GM15510 (cell line): Measurements from ENCODE around the gene TUBB4B.
A peak's percentile ranks its signal among the peaks of the same experiment; 100 is the strongest.

ENCODE experiments used
- POLR2A ChIP-seq: IDR thresholded peaks from 3 replicates; pipeline ENCODE4 v1.6.1; 2011; ENCODE audit warnings: borderline replicate concordance; ENCODE audit not compliant: insufficient read length; ENCODE audit errors: extremely low read depth

The TUBB4B gene

DNA sequence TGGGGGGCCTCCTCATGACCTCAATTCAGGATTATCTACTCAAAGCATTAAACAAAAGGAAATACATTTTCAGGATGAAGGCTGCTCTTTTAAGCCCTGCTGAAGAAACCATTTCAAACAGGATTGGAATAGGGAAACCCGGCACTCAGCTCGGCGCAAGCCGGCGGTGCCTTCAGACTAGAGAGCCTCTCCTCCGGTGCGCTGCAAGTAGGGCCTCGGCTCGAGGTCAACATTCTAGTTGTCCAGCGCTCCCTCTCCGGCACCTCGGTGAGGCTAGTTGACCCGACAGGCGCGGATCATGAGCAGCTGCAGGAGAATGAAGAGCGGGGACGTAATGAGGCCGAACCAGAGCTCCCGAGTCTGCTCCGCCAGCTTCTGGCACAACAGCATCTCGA is 36.4 kb upstream of the TUBB4B start:
- no peak for TF ChIP-seq POLR2A

DNA sequence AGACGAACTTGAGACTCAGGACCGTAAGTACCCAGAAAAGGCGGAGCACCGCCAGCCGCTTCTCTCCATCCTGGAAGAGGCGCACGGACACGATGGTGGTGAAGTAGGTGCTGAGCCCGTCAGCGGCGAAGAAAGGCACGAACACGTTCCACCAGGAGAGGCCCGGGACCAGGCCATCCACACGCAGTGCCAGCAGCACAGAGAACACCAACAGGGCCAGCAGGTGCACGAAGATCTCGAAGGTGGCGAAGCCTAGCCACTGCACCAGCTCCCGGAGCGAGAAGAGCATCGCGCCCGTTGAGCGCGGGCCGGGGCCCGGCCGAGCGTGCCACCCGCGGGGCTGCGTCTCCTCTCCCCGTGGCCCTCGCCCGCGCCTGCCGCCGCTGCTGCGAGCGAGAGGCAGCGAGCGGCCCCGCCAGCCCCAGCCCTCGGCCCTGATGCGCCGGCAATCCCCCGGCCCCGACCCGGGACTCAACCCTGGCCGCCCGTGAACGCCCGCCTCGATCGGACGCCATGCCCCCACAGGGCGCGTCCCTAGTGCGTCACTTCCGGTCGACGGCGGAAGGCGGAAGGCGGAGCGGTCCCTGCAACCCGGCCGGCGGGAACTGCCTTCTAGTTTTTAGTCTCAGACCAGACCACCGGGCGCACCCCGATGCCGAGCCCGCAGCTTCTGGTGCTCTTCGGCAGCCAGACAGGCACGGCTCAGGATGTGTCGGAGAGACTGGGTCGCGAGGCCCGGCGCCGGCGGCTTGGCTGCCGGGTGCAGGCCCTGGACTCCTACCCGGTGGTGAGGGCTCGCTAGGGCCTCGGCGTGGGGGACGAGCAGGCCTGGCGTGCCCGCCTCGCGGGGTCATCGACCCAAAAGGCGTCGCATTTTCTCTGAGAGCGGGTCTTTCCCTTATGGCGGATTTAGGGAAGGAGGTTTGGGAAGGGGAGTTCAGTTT is 35.7 kb upstream of the TUBB4B start, which contains the start of the genes NDOR1 and TMEM203:
Gene NDOR1, plus strand, starts transcription at position 575 of the 944 bp plus-strand sequence. Its CDS starts 78 bp downstream, at position 653.
Gene TMEM203, minus strand, starts transcription at position 523 of the 944 bp plus-strand sequence. Its CDS starts 234 bp downstream, at position 289.
- TF ChIP-seq POLR2A: peak; percentile 88

DNA sequence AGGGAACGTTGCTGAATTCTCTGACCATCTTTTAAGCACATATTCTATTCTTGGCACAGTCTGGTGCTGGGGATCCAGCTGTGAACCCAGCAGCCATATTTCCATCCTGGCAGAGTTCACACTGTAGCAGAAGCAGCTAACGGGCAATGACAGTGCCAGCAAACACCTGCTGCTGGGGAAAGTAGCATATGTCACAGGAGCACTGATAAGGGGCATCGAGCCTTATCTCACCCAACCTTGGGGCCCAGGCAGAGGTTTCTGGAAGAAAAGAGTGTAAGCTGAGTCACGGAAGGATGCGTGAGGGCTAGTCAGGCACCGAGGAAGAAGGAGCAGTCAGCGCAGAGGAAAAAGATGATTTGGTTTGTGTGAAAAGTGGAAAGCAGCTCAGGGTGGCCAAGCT is 34.5 kb upstream of the TUBB4B start:
- TF ChIP-seq POLR2A: no peak

DNA sequence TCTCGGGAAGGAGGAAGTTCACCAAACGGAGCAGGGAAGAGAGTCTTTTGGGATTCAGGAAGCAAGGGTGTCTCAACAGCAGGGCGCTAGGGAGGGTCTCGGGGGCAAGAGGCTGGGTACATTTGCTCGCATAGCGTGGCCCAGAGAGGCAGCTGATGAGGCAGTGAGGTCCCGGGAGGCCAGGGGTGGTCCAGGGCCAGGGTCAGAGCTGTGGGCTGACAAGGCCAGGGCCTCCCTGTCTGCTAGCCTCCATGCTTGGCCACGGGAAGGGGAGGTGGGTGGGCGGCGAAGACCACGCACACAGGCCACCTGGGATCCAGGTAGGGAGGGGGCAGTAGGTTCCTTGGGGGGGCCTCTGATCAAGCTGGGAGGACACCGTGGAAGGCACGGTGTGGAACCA is 29.6 kb upstream of the TUBB4B start:
- no peak for TF ChIP-seq POLR2A

DNA sequence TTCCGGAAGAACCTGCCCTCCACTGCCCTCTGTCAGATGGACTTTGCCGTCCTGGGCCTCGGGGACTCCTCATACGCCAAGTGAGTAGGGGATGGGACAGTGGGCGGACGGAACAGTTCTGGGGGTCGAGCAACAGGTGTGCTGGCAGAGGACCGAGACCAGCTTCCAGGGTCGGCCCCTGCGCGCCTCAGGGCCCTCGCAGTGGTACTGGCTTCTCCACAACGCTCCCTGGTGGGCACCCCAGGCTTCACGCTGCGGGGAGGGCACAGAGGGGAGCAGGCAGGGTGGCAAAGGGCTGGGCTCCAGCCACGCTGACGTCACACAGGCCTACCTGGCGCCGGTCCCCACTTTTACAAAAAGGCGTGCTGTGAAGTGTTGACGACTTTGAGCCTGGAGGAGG is 28.6 kb upstream of the TUBB4B start:
- TF ChIP-seq POLR2A: no peak

DNA sequence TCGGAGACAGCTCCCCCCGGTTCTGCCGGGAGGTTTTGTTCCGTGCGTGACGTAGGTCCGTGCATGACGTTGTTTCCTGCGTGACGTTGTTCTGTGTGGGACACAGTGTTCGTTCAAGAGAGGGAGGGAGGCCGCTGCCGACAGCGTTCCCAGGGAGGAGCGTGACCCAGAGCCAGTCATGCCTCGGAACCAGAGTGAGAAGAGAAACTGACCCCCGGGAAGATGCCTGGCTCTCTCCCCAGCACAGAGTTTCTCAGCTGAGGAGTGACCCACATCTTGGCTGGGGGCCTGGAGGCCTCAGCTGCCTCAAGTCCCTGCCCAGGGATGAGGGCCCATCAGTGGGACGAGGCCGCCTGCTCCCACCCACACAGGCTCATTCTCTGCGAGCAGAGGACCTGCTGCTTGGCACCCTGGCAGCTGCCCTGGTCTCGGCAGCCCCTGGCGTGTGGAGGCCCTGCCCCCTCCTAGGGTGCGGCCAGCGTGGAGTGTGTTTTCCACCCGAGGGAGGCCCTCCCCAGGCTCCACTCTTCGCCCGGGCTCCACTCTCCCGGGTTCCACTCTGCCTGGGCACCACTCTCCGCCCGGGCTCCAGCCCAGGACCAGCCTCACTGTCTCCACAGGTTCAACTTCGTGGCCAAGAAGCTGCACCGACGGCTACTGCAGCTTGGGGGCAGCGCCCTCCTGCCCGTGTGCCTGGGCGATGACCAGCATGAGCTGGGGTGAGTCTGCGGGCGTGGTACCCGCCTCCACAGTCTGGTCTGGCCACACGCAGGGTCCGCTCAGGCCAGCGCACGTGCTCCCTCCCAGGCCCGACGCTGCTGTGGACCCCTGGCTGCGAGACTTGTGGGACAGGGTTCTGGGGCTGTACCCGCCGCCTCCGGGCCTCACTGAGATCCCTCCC is 27.7 kb upstream of the TUBB4B start:
- no peak for TF ChIP-seq POLR2A

DNA sequence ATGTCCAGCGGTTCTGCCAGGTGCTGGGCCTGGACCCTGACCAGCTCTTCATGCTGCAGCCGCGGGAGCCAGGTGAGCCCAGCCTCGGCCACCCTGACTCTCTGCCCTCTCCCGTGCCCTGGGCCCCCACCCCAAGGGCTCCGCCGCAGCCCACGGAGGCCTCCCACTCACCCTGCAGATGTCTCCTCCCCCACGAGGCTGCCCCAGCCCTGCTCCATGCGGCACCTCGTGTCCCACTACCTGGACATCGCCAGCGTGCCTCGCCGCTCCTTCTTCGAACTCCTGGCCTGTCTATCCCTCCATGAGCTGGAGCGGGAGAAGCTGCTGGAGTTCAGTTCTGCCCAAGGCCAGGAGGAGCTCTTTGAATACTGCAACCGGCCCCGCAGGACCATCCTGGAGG is 26.5 kb upstream of the TUBB4B start:
- TF ChIP-seq POLR2A: no peak

DNA sequence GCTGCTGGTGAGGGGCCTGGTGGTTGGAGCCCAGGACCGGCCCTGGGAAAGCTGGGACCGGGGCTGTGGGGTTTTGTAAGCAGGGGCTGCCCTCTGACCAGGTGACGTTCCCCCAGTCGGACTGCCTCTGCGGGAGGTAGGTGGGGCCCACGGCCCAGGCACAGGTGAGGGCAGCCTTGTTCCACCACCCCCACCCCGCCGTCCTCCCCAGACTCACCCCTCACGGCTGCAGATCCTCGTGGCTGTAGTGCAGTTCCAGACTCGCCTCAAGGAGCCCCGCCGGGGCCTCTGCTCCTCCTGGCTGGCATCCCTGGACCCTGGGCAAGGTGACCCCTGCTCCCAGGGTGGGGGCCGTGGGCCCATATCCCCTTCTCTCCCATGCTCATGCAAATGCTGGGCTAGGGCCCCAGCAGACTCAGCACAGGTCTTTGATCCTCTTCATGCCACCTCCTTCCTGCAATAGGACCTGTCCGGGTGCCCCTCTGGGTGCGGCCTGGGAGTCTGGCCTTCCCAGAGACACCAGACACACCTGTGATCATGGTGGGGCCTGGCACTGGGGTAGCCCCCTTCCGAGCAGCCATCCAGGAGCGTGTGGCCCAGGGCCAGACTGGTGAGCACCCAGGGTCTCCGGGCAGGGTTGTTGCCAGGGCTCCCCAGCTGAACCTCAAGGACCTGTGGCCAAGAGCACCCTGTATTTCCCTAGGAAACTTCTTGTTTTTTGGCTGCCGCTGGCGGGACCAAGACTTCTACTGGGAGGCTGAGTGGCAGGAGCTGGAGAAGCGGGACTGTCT is 25.7 kb upstream of the TUBB4B start:
- TF ChIP-seq POLR2A: no peak

DNA sequence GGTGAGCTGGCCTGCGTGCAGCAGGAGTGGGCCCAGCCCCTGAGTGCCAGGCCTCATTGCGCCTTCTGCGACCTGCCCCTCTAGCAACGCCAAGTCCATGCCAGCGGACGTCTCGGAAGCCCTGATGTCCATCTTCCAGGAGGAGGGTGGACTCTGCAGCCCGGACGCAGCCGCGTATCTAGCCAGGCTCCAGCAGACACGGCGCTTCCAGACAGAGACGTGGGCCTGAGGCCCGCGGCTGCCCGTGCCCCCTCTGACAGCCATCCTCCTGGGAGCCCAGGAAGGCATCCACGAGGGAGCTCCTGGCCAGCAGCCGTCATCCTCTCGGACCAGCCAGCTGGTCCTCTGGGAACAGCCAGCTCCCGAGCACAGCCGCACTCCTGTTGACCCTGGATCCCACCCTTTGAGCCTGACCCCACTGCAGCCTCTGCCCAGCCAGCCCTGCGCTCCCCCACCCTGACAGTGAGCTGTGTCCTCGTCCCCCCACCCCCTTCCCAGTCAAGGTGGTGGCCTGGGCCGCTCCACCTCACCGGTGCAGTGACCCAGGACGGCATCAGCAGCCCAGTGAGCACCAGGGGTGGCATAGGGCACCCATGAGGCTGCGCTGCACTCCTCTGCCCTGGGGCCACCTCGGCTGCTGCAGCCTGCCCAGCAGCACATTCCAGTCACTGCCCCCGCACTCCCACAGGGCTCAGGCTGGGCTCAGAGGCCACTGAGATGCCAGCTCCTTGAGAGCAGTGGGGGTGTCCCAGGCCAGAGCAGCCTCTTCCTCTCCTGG is 24.7 kb upstream of the TUBB4B start:
- no peak for TF ChIP-seq POLR2A

DNA sequence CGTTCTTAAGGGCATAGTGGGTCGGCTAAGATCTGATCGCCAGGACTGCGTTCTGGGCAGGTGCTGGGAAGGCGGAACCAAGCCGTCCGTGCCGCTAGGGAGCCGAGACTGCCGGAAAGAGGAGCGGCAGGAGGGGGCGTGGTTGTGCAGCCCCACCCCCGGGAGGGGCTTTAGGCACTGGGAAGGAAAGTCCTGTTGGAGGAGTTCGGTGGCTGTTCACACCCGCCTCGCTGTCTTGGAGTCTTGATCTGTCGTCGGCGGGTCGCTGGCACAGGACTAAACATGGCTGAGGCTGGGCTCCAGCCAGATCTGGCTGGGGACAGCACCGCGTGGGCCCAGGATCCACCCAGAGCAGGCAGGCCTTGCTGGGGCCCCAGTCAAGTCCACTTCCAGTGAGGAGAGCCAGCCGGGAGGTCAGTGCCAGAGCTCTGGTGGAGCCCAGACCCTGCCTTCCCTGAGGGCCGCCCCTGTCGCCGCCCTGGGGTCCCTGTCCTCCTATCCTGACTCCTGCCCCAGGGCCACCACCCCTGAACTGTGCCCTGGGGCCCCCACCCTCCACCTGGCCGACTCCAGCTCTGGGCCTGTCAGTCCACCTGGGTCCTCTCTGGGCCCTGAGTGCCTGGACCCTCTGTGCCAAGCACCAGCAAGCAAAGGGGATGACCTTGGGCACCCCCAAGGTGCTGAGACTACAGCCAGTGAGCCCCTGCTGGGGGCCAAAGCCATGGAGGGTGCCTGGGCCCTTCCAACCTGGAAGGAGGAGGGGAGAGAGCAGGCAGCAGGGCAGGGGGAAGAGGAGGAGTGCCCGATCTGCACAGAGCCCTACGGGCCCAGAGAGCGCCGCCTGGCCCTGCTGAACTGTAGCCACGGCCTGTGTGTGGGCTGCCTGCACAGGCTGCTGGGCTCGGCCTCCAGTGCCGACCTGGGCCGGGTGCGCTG is 23.5 kb upstream of the TUBB4B start:
- TF ChIP-seq POLR2A: no peak

DNA sequence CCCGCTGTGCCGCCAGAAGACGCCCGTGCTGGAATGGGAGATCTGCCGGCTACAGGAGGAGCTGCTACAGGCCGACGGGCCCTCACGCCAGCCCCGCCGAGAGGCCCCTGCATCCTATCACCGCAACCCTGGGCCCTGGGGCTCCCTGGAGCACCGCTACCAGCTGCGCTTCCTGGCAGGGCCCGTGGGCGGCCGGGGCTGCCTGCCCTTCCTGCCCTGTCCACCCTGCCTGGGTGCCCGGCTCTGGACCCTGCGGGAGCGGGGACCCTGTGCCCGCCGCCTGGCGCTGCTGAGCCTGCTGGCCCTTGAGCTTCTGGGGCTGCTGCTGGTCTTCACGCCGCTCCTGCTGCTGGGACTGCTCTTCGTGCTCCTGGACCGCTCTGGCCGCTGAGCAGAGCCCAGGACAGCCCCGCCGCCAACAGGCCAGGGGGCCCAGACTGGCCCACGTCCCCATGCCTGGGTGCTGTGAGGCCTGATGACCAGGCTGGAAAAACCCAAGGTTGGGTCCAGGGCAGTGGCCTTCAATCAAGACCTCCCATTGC is 22.8 kb upstream of the TUBB4B start:
- no peak for TF ChIP-seq POLR2A

DNA sequence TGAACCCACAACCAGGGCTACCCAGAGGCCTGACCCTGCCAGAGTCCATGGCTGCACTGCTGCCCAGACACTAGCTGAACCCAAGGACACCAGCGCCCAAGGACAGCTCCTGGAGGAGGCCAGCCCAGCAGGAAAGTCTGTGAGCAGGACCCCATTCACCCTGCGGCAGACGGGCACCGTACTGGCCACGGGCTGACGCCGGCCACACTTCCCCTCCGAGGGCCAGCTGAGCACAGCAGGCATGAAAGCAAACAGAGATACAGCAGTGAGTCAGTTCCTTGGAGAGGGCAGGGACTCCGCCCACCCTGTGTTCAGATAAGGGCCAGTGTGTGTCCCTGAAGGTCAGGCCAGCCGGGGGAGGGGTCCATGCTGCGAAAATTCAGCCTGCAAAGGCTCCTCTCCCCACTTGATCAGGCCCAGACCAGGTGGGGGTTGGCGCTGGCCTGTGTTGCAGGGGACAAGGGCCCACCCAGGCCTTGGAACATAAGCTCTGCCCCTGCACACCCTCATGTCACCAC is 22.3 kb upstream of the TUBB4B start:
- TF ChIP-seq POLR2A: no peak

DNA sequence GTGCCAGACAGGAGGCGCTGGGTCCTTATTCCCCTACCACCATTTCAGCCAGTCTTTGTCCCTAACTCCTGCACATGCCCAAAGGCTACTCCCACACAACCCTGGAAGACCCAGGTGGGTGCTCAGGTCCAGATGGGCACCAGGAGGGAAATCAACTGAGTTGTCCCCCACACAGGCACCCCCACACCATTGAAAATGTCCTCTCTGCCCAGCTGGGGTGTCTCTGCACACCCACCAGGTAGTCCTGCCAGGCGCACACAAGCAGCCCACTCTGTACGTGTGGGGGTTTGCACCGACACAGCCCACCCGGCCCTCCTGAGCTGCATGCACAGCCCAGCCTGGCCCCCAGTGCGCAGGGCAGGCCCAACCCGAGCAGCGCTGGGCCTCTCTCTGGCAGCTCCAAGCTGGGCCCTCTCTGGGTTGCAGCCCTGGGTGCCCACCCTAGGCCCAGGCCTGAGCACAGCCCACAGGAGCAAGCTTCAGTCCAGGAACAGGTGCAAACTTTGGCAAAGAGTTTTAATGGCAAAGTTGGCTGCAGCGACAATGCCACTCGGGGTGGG is 21.2 kb upstream of the TUBB4B start:
- no peak for TF ChIP-seq POLR2A
